CD4-positive, CD25-positive, alpha-beta regulatory T cell (primary cell): ENCODE results near the gene TNRC6A. TPM values are rescaled to one million over a fixed set of nuclear protein-coding genes. Genes with fewer than 3 reads are reported as not detected.
A peak's percentile ranks its signal among the peaks of the same experiment; 100 is the strongest.

Source experiments
- ATAC-seq, 2 donors: fragments of 150-1000 bp; cut with Tn5 transposase; one replicate each; pipeline ENCODE4 v1.10.0; 2021; ENCODE audit warnings: low read depth in 2 of 2, moderate number of reproducible peaks in 2 of 2, moderate library complexity in 1 of 2
- DNase-seq, 3 donors: peaks; one replicate each; pipeline versions ENCODE4 v3.0.0 to v3.0.0-alpha.2; 2012 to 2022; ENCODE audit warnings: mixed read lengths in 1 of 3
- H3K27ac ChIP-seq: one replicate; pipeline ENCODE4 v1.7.0; 2013; ENCODE audit warnings: mild to moderate bottlenecking, low read length; ENCODE audit not compliant: insufficient read depth, poor library complexity, severe bottlenecking
- H3K27me3 ChIP-seq: one replicate; pipeline ENCODE4 v1.7.0; 2013; ENCODE audit warnings: low read length; ENCODE audit not compliant: control insufficient read depth, insufficient read depth
- H3K36me3 ChIP-seq: one replicate; pipeline ENCODE4 v1.7.0; 2013; ENCODE audit warnings: mild to moderate bottlenecking, low read length, moderate library complexity; ENCODE audit not compliant: control insufficient read depth, insufficient read depth
- H3K4me1 ChIP-seq: 2 replicates; pipeline ENCODE4 v1.7.0; 2013; ENCODE audit warnings: mild to moderate bottlenecking, low read length; ENCODE audit not compliant: insufficient read depth, control insufficient read depth, poor library complexity, severe bottlenecking
- H3K4me3 ChIP-seq: one replicate; pipeline ENCODE4 v1.7.0; 2013; ENCODE audit warnings: low read depth, mild to moderate bottlenecking, low read length, moderate library complexity
- H3K9me3 ChIP-seq, 2 experiments: 1 replicate in 1 of 2; 2 replicates in 1 of 2; pipeline ENCODE4 v1.7.0; 2013; ENCODE audit warnings: low read length in 2 of 2, mild to moderate bottlenecking in 1 of 2, moderate library complexity in 1 of 2; ENCODE audit not compliant: control insufficient read depth in 2 of 2
- H3K27ac Mint-ChIP-seq, 3 donors: one replicate each; pipeline ENCODE4 v1.8.0; 2020 to 2022; ENCODE audit warnings: mild to moderate bottlenecking in 3 of 3, mixed read lengths in 3 of 3, moderate library complexity in 2 of 3
- H3K27me3 Mint-ChIP-seq: one replicate; pipeline ENCODE4 v1.8.0; 2022; ENCODE audit warnings: mild to moderate bottlenecking, mixed read lengths
- H3K36me3 Mint-ChIP-seq: one replicate; pipeline ENCODE4 v1.8.0; 2020; ENCODE audit warnings: mixed read lengths
- H3K4me1 Mint-ChIP-seq, 4 donors: one replicate each; pipeline ENCODE4 v1.8.0; 2020 to 2022; ENCODE audit warnings: mixed read lengths in 4 of 4, mild to moderate bottlenecking in 1 of 4
- H3K4me3 Mint-ChIP-seq, 4 donors: one replicate each; pipeline ENCODE4 v1.8.0; 2020 to 2022; ENCODE audit warnings: mild to moderate bottlenecking in 4 of 4, mixed read lengths in 4 of 4, moderate library complexity in 3 of 4
- H3K9me3 Mint-ChIP-seq, 7 donors: one replicate each; pipeline ENCODE4 v1.8.0; 2020 to 2022; ENCODE audit warnings: mixed read lengths in 7 of 7, mild to moderate bottlenecking in 3 of 7, moderate library complexity in 2 of 7
- polyA plus RNA-seq, 4 donors: library from polyadenylated mRNA; unstranded; fragments of 300-500 nt; fragmentation: Illumina TruSeq; gene quantifications; one replicate each; pipeline ENCODE4 v1.2.3, GENCODE V29; 2021
- total RNA-seq: library from RNA; stranded (reverse); gene quantifications from one replicate; pipeline ENCODE4 v1.2.3, GENCODE V29; 2022

Gene TNRC6A
- total RNA-seq (89.0 TPM), polyA plus RNA-seq (10 to 100 TPM in 2 of 4 donors, 1 to 10 TPM in 2; 7.2 to 14.4 (median 9.0) TPM)

- H3K27ac Mint-ChIP-seq, result peak within 1 kb of the TSS; percentile 97 to 99 (median 98)
- H3K4me3 Mint-ChIP-seq, result peak within 1 kb of the TSS; percentile 94 to 99 (median 98)
- peaks cover 13% of the 10 kb centered on the region for H3K36me3 Mint-ChIP-seq
- H3K4me1 Mint-ChIP-seq, result peaks cover 34 to 52% (median 45%) of the 10 kb centered on the region in 4 donors
- peaks cover 0 to 3% (median 0%) of the 10 kb centered on the region in 7 donors for H3K9me3 Mint-ChIP-seq
- peaks cover 12% of the 10 kb centered on the region for H3K27me3 Mint-ChIP-seq
- DNase-seq (peak; percentile 75 to 88 (median 75)), ATAC-seq (peak; percentile 68 to 69)
- H3K4me3 ChIP-seq, result peak within 1 kb of the TSS; percentile 89
- no peaks in the 10 kb centered on the region for H3K9me3 ChIP-seq
- peaks cover 12% of the 10 kb centered on the region for H3K36me3 ChIP-seq
- no peaks in the 10 kb centered on the region for H3K27me3 ChIP-seq
- H3K4me1 ChIP-seq, result peaks cover 29% of the 10 kb centered on the region
- peak within 1 kb of the TSS; percentile 94 for H3K27ac ChIP-seq
Measured at GRCh38 chr16:24729243-24729950, at the start of gene TNRC6A. TSS of gene TNRC6A (plus strand) at chr16:24729651. CDS start at chr16:24729842, 191 bp downstream.

DNA sequence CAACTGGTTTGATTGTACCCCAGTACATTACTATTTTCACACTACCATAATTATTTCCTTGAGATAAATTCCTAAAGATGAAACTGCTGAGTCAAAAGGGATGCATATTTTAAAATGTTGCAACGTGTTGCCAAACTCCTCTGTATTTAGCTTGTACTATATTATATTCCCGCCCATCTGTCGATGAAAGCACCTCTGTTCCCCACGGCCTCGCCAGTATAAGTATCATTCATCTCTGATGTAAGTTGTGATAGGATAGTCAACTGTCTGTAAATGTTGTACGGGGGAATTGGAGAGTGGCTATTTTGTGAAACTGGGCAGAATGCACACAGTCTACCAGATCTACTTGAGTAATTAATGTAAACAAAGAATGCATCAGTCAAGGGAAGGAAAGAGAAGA, 47.7 kb upstream of the TNRC6A start:
- Histone ChIP-seq H3K27me3 (no peaks in the 10 kb centered on the region), H3K36me3 (no peaks in the 10 kb centered on the region), H3K27ac (no peak overlapping the region), H3K4me3 (no peak overlapping the region), H3K4me1 (no peaks in the 10 kb centered on the region), H3K9me3 (no peaks in the 10 kb centered on the region)
- Mint-ChIP-seq H3K4me1 (peaks cover 0 to 3% (median under 1%) of the 10 kb centered on the region in 4 donors), H3K36me3 (no peaks in the 10 kb centered on the region), H3K27me3 (peaks cover 3% of the 10 kb centered on the region), H3K9me3 (no peaks in the 10 kb centered on the region), H3K4me3 (no peak overlapping the region), H3K27ac (no peak overlapping the region)
- no peak for ATAC-seq
- DNase-seq, result no peak

DNA sequence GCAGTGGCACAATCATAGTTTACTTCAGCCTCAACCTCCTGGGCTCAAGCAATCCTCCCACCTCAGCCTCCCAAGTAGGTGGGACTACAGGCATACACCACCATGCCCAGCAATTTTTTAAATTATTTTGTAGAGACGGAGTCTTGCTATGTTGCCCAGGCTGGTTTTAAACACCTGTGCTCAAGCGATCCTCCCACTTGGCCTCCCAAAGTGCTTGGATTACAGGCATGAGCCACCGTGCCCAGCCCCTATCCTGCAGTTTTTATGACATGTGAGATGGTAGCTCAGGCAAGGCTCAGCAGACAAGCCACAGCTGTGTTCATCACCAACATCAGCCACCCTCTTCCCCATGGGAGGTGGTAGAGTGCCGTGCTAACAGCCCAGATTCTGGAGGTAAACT, 46.2 kb upstream of the TNRC6A start:
- ATAC-seq (no peak), DNase-seq (no peak)
- no peaks in the 10 kb centered on the region for H3K36me3 ChIP-seq
- H3K27me3 ChIP-seq, result no peaks in the 10 kb centered on the region
- H3K9me3 Mint-ChIP-seq, result peaks cover 0 to 1% (median 0%) of the 10 kb centered on the region in 7 donors
- no peak overlapping the region for H3K4me3 Mint-ChIP-seq
- no peak overlapping the region for H3K4me3 ChIP-seq
- H3K4me1 ChIP-seq, result no peaks in the 10 kb centered on the region
- H3K9me3 ChIP-seq, result no peaks in the 10 kb centered on the region
- H3K36me3 Mint-ChIP-seq, result no peaks in the 10 kb centered on the region
- H3K27ac ChIP-seq, result no peak overlapping the region
- H3K27ac Mint-ChIP-seq, result no peak overlapping the region
- H3K4me1 Mint-ChIP-seq, result peaks cover 0 to 3% (median under 1%) of the 10 kb centered on the region in 4 donors
- no peaks in the 10 kb centered on the region for H3K27me3 Mint-ChIP-seq

GRCh38 chr16:24683847-24684493, 45.5 kb upstream of the TNRC6A start:
- Mint-ChIP-seq H3K36me3 (no peaks in the 10 kb centered on the region), H3K4me3 (no peak overlapping the region)

GRCh38 chr16:24685539-24686432, 43.7 kb upstream of the TNRC6A start:
- Mint-ChIP-seq H3K27me3 (no peaks in the 10 kb centered on the region), H3K9me3 (peaks cover 0 to 1% (median 0%) of the 10 kb centered on the region in 7 donors), H3K4me3 (no peak overlapping the region), H3K36me3 (no peaks in the 10 kb centered on the region), H3K4me1 (peaks cover 0 to 3% (median under 1%) of the 10 kb centered on the region in 4 donors), H3K27ac (no peak overlapping the region)
- no peaks in the 10 kb centered on the region for H3K4me1 ChIP-seq
- H3K9me3 ChIP-seq, result no peaks in the 10 kb centered on the region
- no peak for ATAC-seq
- H3K36me3 ChIP-seq, result no peaks in the 10 kb centered on the region
- no peak overlapping the region for H3K4me3 ChIP-seq
- no peak overlapping the region for H3K27ac ChIP-seq
- DNase-seq, result no peak
- no peaks in the 10 kb centered on the region for H3K27me3 ChIP-seq

More at GRCh38 chr16:24683847-24684493, 45.5 kb upstream of the TNRC6A start:
- ATAC-seq (no peak), DNase-seq (no peak)
- Histone ChIP-seq H3K36me3 (no peaks in the 10 kb centered on the region), H3K4me3 (no peak overlapping the region), H3K4me1 (no peaks in the 10 kb centered on the region), H3K27me3 (no peaks in the 10 kb centered on the region), H3K9me3 (no peaks in the 10 kb centered on the region), H3K27ac (no peak overlapping the region)
- peaks cover 0 to 3% (median under 1%) of the 10 kb centered on the region in 4 donors for H3K4me1 Mint-ChIP-seq
- no peaks in the 10 kb centered on the region for H3K27me3 Mint-ChIP-seq
- H3K27ac Mint-ChIP-seq, result no peak overlapping the region
- peaks cover 0 to 1% (median 0%) of the 10 kb centered on the region in 7 donors for H3K9me3 Mint-ChIP-seq

DNA sequence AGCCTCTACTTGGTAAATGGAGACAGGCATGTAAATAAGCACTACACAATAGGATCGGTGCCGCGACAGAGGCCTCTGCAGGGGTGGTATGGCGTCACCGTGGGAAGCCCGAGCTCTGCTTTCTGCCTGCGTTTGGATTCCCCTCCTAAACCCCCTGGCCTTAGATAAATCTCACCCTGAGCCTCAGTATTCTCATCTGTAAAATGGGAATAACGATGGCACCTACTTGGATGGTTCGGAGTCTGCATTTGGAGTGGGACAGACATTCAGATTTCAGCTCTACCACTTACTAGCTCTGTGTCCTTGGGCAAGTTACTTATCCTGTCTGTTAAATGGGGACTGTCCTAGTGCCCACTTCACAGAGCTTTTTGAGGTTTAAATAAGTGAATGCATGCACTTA, 42.8 kb upstream of the TNRC6A start:
- DNase-seq (no peak), ATAC-seq (no peak)
- Histone ChIP-seq H3K27ac (no peak overlapping the region), H3K4me3 (no peak overlapping the region), H3K27me3 (no peaks in the 10 kb centered on the region), H3K36me3 (no peaks in the 10 kb centered on the region), H3K9me3 (no peaks in the 10 kb centered on the region), H3K4me1 (no peaks in the 10 kb centered on the region)
- no peak overlapping the region for H3K4me3 Mint-ChIP-seq
- H3K27me3 Mint-ChIP-seq, result no peaks in the 10 kb centered on the region
- H3K9me3 Mint-ChIP-seq, result peaks cover 0 to 1% (median 0%) of the 10 kb centered on the region in 7 donors
- no peak overlapping the region for H3K27ac Mint-ChIP-seq
- H3K36me3 Mint-ChIP-seq, result no peaks in the 10 kb centered on the region
- peaks cover 0 to 3% (median under 1%) of the 10 kb centered on the region in 4 donors for H3K4me1 Mint-ChIP-seq

DNA sequence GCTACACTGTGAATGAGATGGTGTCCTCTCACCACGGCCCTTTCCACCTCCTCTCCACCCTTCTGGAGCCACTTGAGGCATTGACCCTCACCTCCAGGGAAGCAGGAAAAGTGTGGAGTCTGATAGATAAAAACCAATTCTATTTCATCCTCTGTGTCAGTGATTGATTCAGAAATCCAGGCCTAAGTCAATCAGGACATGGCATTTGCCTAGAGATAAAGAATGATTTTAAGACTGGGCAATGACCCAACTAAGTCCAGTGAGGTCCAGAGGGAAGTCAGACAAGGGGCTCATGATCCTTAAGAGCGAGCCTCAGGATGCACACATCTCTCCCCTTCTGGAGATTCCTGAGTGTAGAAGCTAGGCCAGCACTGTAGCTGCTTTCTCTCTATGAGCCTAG, 41.1 kb upstream of the TNRC6A start:
- Mint-ChIP-seq H3K36me3 (no peaks in the 10 kb centered on the region), H3K27me3 (no peaks in the 10 kb centered on the region), H3K4me1 (peaks cover 0 to 3% (median under 1%) of the 10 kb centered on the region in 4 donors), H3K4me3 (no peak overlapping the region), H3K27ac (no peak overlapping the region), H3K9me3 (peaks cover 0 to 1% (median 0%) of the 10 kb centered on the region in 7 donors)
- Histone ChIP-seq H3K4me1 (no peaks in the 10 kb centered on the region), H3K9me3 (no peaks in the 10 kb centered on the region), H3K36me3 (no peaks in the 10 kb centered on the region), H3K27me3 (no peaks in the 10 kb centered on the region), H3K4me3 (no peak overlapping the region), H3K27ac (no peak overlapping the region)
- DNase-seq, result no peak
- ATAC-seq, result no peak
